RWPE2 (cell line): ENCODE results near the gene ZBBX.

Source experiments
- ATAC-seq: fragments of 200-7000 bp; cut with Tn5 transposase; 3 replicates; pipeline ENCODE4 v1.9.1; 2021; ENCODE audit warnings: low read depth
- DNase-seq: peaks from one replicate; pipeline ENCODE4 v3.0.0-alpha.2; 2020; ENCODE audit warnings: low spot score
- H3K27ac ChIP-seq: fragments of 450-650 bp; 2 replicates; pipeline ENCODE4 v1.5.1; 2017; ENCODE audit warnings: mild to moderate bottlenecking; ENCODE audit not compliant: poor library complexity, severe bottlenecking
- H3K27me3 ChIP-seq: fragments of 250-450 bp; sonication (Bioruptor Pico); 2 replicates; pipeline ENCODE4 v1.5.1; 2021; ENCODE audit warnings: mild to moderate bottlenecking, moderate library complexity; ENCODE audit not compliant: insufficient read depth, poor library complexity, severe bottlenecking
- H3K36me3 ChIP-seq: fragments of 250-450 bp; sonication (Bioruptor Pico); 2 replicates; pipeline ENCODE4 v1.5.1; 2020; ENCODE audit warnings: low read depth, mild to moderate bottlenecking, moderate library complexity
- H3K4me1 ChIP-seq: fragments of 250-450 bp; sonication (Bioruptor Pico); 2 replicates; pipeline ENCODE4 v1.5.1; 2021; ENCODE audit warnings: mild to moderate bottlenecking, moderate library complexity; ENCODE audit not compliant: insufficient read depth, poor library complexity, severe bottlenecking
- H3K4me3 ChIP-seq: fragments of 250-450 bp; sonication (Bioruptor Pico); 2 replicates; pipeline ENCODE4 v1.5.1; 2021; ENCODE audit warnings: mild to moderate bottlenecking, moderate library complexity; ENCODE audit not compliant: severe bottlenecking
- H3K9me3 ChIP-seq: fragments of 250-450 bp; sonication (Bioruptor Pico); 2 replicates; pipeline ENCODE4 v1.5.1; 2021; ENCODE audit warnings: mild to moderate bottlenecking, moderate library complexity; ENCODE audit not compliant: severe bottlenecking
- CTCF ChIP-seq: fragments of 450-650 bp; IDR thresholded peaks from one replicate; pipeline ENCODE4 v1.5.1; 2017; ENCODE audit warnings: mild to moderate bottlenecking, moderate library complexity; ENCODE audit not compliant: poor library complexity, severe bottlenecking

ZBBX gene

DNA sequence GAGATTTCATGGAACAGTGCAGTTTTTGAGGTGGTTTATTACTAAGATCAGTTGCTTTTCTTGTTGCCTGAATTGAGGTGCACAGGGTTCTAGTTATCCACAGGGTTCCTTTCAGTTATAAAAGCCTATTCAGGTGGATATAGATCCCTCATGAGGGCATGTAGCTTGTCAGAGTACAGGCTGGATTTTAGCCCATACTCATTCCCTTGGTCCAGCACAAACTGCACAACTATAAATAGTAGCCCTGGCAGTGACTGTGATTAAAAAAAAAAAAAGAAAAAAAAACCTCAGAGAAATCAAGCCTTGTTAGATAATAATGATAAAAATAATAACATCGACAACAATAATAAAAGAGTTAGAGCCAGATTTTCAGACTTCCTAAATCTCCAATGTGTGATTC lies 154.3 kb downstream of the ZBBX start:
- no peak overlapping the region for H3K27ac ChIP-seq
- no peak for TF ChIP-seq CTCF
- DNase-seq (no peak), ATAC-seq (no peak)
- no peaks in the 10 kb centered on the region for H3K9me3 ChIP-seq
- H3K4me1 ChIP-seq: no peaks in the 10 kb centered on the region
- no peaks in the 10 kb centered on the region for H3K36me3 ChIP-seq
- no peaks in the 10 kb centered on the region for H3K27me3 ChIP-seq
- H3K4me3 ChIP-seq: no peak overlapping the region

GRCh38 chr3:167209011-167209410 lies 171.1 kb downstream of the ZBBX start:
- no peak for ATAC-seq
- Histone ChIP-seq H3K9me3 (no peaks in the 10 kb centered on the region), H3K27ac (no peak overlapping the region), H3K36me3 (no peaks in the 10 kb centered on the region), H3K27me3 (no peaks in the 10 kb centered on the region), H3K4me3 (no peak overlapping the region), H3K4me1 (no peaks in the 10 kb centered on the region)
- DNase-seq: no peak
- no peak for TF ChIP-seq CTCF

DNA sequence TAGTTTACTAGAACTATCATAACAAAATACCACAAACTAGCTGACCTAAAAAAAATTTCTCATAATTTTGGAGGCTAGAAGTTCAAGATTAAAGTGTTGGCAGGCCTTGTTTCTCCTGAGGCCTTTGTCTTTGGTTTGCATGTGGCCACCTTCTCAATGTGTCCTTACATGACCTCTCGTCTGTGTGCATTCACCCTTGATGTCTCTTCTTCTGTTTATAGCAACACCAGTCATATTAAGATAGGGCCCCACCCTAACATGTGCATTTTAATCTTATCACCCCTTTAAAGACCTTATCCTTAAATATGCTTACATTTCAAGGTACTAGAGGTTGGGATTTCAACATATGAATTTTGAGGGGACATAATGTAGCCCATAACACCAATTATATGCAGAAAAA lies 177.0 kb downstream of the ZBBX start:
- Histone ChIP-seq H3K36me3 (no peaks in the 10 kb centered on the region), H3K4me3 (no peak overlapping the region), H3K27me3 (no peaks in the 10 kb centered on the region), H3K9me3 (no peaks in the 10 kb centered on the region), H3K27ac (no peak overlapping the region), H3K4me1 (no peaks in the 10 kb centered on the region)
- ATAC-seq: no peak
- no peak for TF ChIP-seq CTCF
- no peak for DNase-seq

GRCh38 chr3:167198949-167199600 lies 181.0 kb downstream of the ZBBX start:
- no peak overlapping the region for H3K4me3 ChIP-seq

More at GRCh38 chr3:167198949-167199600, 181.0 kb downstream of the ZBBX start:
- Histone ChIP-seq H3K4me1 (no peaks in the 10 kb centered on the region), H3K9me3 (no peaks in the 10 kb centered on the region), H3K36me3 (no peaks in the 10 kb centered on the region), H3K27ac (no peak overlapping the region), H3K27me3 (no peaks in the 10 kb centered on the region)
- DNase-seq: no peak
- ATAC-seq: no peak
- TF ChIP-seq CTCF: no peak
